K562 (cell line): ENCODE data around the gene NRARP. TPM values are rescaled to one million over a fixed set of nuclear protein-coding genes. Genes with fewer than 3 reads are reported as not detected.

ENCODE experiments used
- ID3 ChIP-seq, 2 experiments: fragments of 250-450 bp in 1 of 2; fragments of 450-650 bp in 1 of 2; sonication (Bioruptor Pico) in 1 of 2; IDR thresholded peaks; 2 replicates each; pipeline versions ENCODE4 v1.6.1 to v1.8.0; 2016 to 2021; ENCODE audit warnings: mild to moderate bottlenecking in 2 of 2, moderate library complexity in 2 of 2, missing compliant biosample characterization in 1 of 2, missing genetic modification characterization in 1 of 2
- L3MBTL2 ChIP-seq: fragments of 450-650 bp; IDR thresholded peaks from 2 replicates; pipeline ENCODE4 v1.6.1; 2016; ENCODE audit warnings: mild to moderate bottlenecking, moderate library complexity
- VEZF1 ChIP-seq: fragments of 200-800 bp; sonication (Bioruptor generic); IDR thresholded peaks from 2 replicates; pipeline ENCODE4 v1.6.1; 2017; ENCODE audit warnings: missing genetic modification characterization, missing compliant biosample characterization
- YY1 ChIP-seq, 3 experiments: IDR thresholded peaks; 2 replicates each; pipeline ENCODE4 v1.6.1; 2011; ENCODE audit warnings: low read length in 2 of 3, mild to moderate bottlenecking in 2 of 3, moderate library complexity in 2 of 3, borderline replicate concordance in 1 of 3, control low read depth in 1 of 3, low read depth in 1 of 3; ENCODE audit not compliant: insufficient read depth in 3 of 3, insufficient replicate concordance in 2 of 3, control insufficient read depth in 1 of 3, insufficient read length in 1 of 3; ENCODE audit errors: extremely low read depth in 1 of 3
- ZNF740 ChIP-seq, 3 experiments: fragments of 200-800 bp in 1 of 3; sonication (Bioruptor generic) in 1 of 3; sonication (generic) in 1 of 3; formaldehyde crosslinking in 1 of 3; IDR thresholded peaks; 2 replicates each; pipeline versions ENCODE4 v1.6.1 to v1.8.0; 2016 to 2022; ENCODE audit warnings: mild to moderate bottlenecking in 2 of 3, missing compliant biosample characterization in 2 of 3, missing genetic modification characterization in 2 of 3, missing genetic modification reagents in 1 of 3
- polyA plus RNA-seq, 8 experiments: library from polyadenylated mRNA; depleted of rRNA in 4 of 8; stranded (reverse) in 5 of 8; unstranded in 3 of 8; fragments of >200 nt; fragmentation: Nextera tagmentation in 2 of 8; fragmentation: Illumina TruSeq in 1 of 8; extraction: Ambion mirVana in 2 of 8; extraction: Trizol in 1 of 8; gene quantifications; 2 replicates each; pipeline versions ENCODE4 v1.2.1 to v1.2.3, GENCODE V29; 2011 to 2014; ENCODE audit warnings: inconsistent platforms in 1 of 8, missing spikeins in 1 of 8
- total RNA-seq, 7 experiments: library from RNA; depleted of rRNA in 6 of 7; stranded (reverse); fragments of >200 nt in 6 of 7; fragmentation: Illumina TruSeq in 2 of 7; extraction: Trizol in 2 of 7; gene quantifications; 2 replicates each; pipeline versions ENCODE4 v1.2.1 to v1.2.3, GENCODE V29; 2011 to 2021; ENCODE audit warnings: low replicate concordance in 1 of 7

NRARP gene
- total and polyA plus RNA-seq, 9 of the 15 experiments (the other 6 are each of a cell fraction or from before 2014, with no cell fraction given) = 2.0 to 24.5 (median 7.2) TPM; not detected in 2

GRCh38 chr9:137316012-137316981, 14.2 kb upstream of the NRARP start (continued):
- TF ChIP-seq ZNF740 (CRISPR knock-in tag; IDR thresholded peaks at IDR 0.05) (no peak), ZNF740 (tag; IDR thresholded peaks at IDR 0.05) (peak in 1 of 2 experiments; percentile 59; a peak in 1 of 4 replicates), ID3 (CRISPR knock-in tag; IDR thresholded peaks at IDR 0.05) (no peak), ID3 (tag; IDR thresholded peaks at IDR 0.05) (0 out of 2 replicates have a peak, but pooled peaks have one; percentile 31), L3MBTL2 (peak; percentile 81), YY1 (IDR thresholded peaks at IDR 0.05; ENCODE audit: borderline replicate concordance in 1 of 3, control insufficient read depth in 1 of 3, extremely low read depth in 1 of 3, insufficient read depth in 3 of 3, insufficient read length in 1 of 3, insufficient replicate concordance in 2 of 3, low read depth in 1 of 3, low read length in 2 of 3) (peak in 1 of 3 experiments; percentile 28), VEZF1 (CRISPR knock-in tag) (peak; percentile 94)
